ENCODE measurements around the gene CLEC16A. TPM values are rescaled to one million over a fixed set of nuclear protein-coding genes. Genes with fewer than 3 reads are reported as not detected.

CLEC16A gene
- polyA plus RNA-seq, 3 donors = 3.4 to 12.0 (median 5.8) TPM

- H3K4me2 ChIP-seq (replicated peaks; ENCODE audit: extremely low read depth, low read length, poor library complexity, severe bottlenecking) = no peak overlapping the region
- peaks cover 0 to 2% (median 0%) of the 10 kb centered on the region in 3 donors for H3K27me3 Mint-ChIP-seq (ENCODE audit: low read depth in 3 of 3)
- H3K27ac ChIP-seq (ENCODE audit: low read depth in 1 of 2, low read length in 2 of 2) = no peak overlapping the region
- TF ChIP-seq CTCF (IDR thresholded peaks at IDR 0.05) = no peak
- no peak overlapping the region for H3K9ac ChIP-seq (ENCODE audit: insufficient read depth, low read length, poor library complexity, severe bottlenecking)
- no peak overlapping the region for H2AFZ ChIP-seq (ENCODE audit: insufficient read depth, low read depth, low read length, poor library complexity, severe bottlenecking)
- intact Hi-C loops (cut with micrococcal nuclease) = no loop called here
- H4K20me1 ChIP-seq (ENCODE audit: insufficient read depth, low read length) = no peaks in the 10 kb centered on the region
- H3K4me3 ChIP-seq (replicated peaks in 1 of 3; ENCODE audit: low read depth in 2 of 3, low read length in 3 of 3) = no peak overlapping the region
- peaks cover 57 to 74% of the 10 kb centered on the region in 2 donors for H3K36me3 Mint-ChIP-seq
- H3K27me3 ChIP-seq (ENCODE audit: control insufficient read depth in 2 of 2, insufficient read depth in 2 of 2, low read length in 2 of 2) = no peaks in the 10 kb centered on the region
- DNase-seq = no peak
- H3K4me1 Mint-ChIP-seq = no peaks in the 10 kb centered on the region
- no peaks in the 10 kb centered on the region for H3K79me2 ChIP-seq (ENCODE audit: insufficient read depth, low read length)
- no peaks in the 10 kb centered on the region for H3K9me3 ChIP-seq (replicated peaks in 1 of 2; ENCODE audit: control insufficient read depth in 1 of 2, insufficient read depth in 1 of 2, low read length in 2 of 2)
- H3K4me3 Mint-ChIP-seq = no peak overlapping the region
- WGBS (ENCODE audit: insufficient coverage) = 89% methylated on average over 5 of the region's 6 CpGs
- H3K27ac Mint-ChIP-seq = no peak overlapping the region
- no peaks in the 10 kb centered on the region for H3K9me3 Mint-ChIP-seq
- H3K36me3 ChIP-seq (replicated peaks in 1 of 2; ENCODE audit: control insufficient read depth in 1 of 2, insufficient read depth in 2 of 2, low read length in 2 of 2) = peaks cover 20 to 43% of the 10 kb centered on the region in 2 donors
- H3K4me1 ChIP-seq (ENCODE audit: control insufficient read depth in 1 of 2, insufficient read depth in 2 of 2, low read length in 2 of 2) = no peaks in the 10 kb centered on the region
Measured at GRCh38 chr16:11015076-11015475, 70.7 kb downstream of the CLEC16A start.

DNA sequence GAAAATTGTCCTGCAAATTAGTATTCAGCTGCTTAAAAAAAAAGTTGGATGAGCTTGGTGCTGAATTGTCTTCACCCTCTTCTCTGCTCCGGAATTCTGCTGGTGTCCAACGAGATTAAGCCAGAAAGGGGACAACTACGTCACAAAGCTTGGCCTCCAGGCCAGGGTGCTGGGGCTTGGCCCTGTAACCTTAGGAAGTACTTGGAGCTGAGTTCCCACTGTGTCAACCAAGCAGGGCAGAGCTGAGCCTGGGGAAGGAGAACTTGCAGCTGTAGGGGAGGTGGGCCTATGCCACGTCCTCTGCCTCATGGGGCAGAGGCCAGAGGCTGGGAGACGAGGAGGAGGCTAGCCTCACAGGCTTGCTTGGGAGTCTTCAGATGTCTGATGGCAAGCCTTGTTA is 71.2 kb downstream of the CLEC16A start:
- no peaks in the 10 kb centered on the region for H3K27me3 ChIP-seq (ENCODE audit: control insufficient read depth in 2 of 2, insufficient read depth in 2 of 2, low read length in 2 of 2)
- TF ChIP-seq CTCF (IDR thresholded peaks at IDR 0.05) = no peak
- Mint-ChIP-seq H3K4me1 (no peaks in the 10 kb centered on the region), H3K27ac (no peak overlapping the region), H3K9me3 (no peaks in the 10 kb centered on the region), H3K4me3 (no peak overlapping the region), H3K36me3 (peaks cover 57 to 75% of the 10 kb centered on the region in 2 donors), H3K27me3 (ENCODE audit: low read depth in 3 of 3) (peaks cover 0 to 2% (median 0%) of the 10 kb centered on the region in 3 donors)
- no peak for DNase-seq
- no peaks in the 10 kb centered on the region for H3K4me1 ChIP-seq (ENCODE audit: control insufficient read depth in 1 of 2, insufficient read depth in 2 of 2, low read length in 2 of 2)
- H3K4me3 ChIP-seq (replicated peaks in 1 of 3; ENCODE audit: low read depth in 2 of 3, low read length in 3 of 3) = no peak overlapping the region
- H4K20me1 ChIP-seq (ENCODE audit: insufficient read depth, low read length) = no peaks in the 10 kb centered on the region
- WGBS (ENCODE audit: insufficient coverage) = 89% methylated on average over 3 of the region's 5 CpGs
- intact Hi-C loops (cut with micrococcal nuclease) = no loop called here
- no peak overlapping the region for H3K4me2 ChIP-seq (replicated peaks; ENCODE audit: extremely low read depth, low read length, poor library complexity, severe bottlenecking)
- no peaks in the 10 kb centered on the region for H3K9me3 ChIP-seq (replicated peaks in 1 of 2; ENCODE audit: control insufficient read depth in 1 of 2, insufficient read depth in 1 of 2, low read length in 2 of 2)
- no peak overlapping the region for H3K9ac ChIP-seq (ENCODE audit: insufficient read depth, low read length, poor library complexity, severe bottlenecking)
- no peak overlapping the region for H3K27ac ChIP-seq (ENCODE audit: low read depth in 1 of 2, low read length in 2 of 2)
- peaks cover 26 to 48% of the 10 kb centered on the region in 2 donors for H3K36me3 ChIP-seq (replicated peaks in 1 of 2; ENCODE audit: control insufficient read depth in 1 of 2, insufficient read depth in 2 of 2, low read length in 2 of 2)
- H2AFZ ChIP-seq (ENCODE audit: insufficient read depth, low read depth, low read length, poor library complexity, severe bottlenecking) = no peak overlapping the region
- no peaks in the 10 kb centered on the region for H3K79me2 ChIP-seq (ENCODE audit: insufficient read depth, low read length)

Measured in CD14-positive monocyte (primary cell).